Medulla oblongata (tissue), 1 donor: ENCODE results near the gene TNK2.
"Not testable (repeated sequence)": the region's sequence is repeated elsewhere in the genome, so short reads cannot be mapped to it uniquely, and the experiment has no call there.

Experiments used
- DNase-seq: peaks from one replicate; pipeline ENCODE4 v3.0.0-alpha.2; 2015; ENCODE audit errors: extremely low spot score

The TNK2 gene

DNA sequence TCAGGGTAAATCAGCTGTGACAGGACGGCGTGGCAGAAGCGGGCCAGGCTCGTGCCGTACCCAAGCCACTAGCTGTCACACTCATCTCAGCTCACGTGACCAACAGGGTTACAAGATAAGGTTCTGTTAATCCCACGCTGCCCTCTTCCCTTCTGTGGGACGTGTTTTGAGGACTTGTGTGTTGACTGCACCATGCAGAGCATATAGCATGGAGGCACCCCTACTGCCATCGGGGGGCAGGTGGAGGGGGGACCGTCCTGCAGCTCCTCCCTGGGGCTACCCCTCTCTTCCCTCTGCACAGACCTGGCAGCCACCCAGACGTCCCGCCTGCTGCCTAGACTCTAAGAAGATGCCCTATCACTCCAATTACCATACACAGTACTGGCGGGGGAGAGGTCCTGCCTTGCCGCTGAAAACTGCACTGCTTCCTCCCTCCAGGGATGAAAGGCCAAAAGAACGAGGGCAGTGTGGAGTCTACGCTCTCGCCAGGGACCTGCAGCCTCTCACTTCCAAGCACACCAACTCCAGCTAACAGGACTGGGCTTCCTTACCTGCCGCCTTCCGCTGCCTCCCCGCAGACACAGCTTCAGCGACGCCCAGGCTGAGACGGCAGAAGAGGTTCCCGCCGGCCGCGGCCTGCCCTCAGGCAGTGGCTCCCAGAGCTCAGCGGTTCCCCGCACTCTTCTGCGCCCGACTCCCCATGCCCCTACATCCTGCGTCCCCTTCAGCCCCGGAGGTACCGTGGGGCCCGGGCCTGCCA lies at the start of gene TNK2:
Gene TNK2 (minus strand): TSS at position 618 of the 760 bp plus-strand sequence. CDS start 19,963 bp downstream, outside the sequence.
- DNase-seq, result peak; percentile 70

GRCh38 chr3:195956577-195956976 lies 48.2 kb upstream of the TNK2 start:
- no peak for DNase-seq

- DNase-seq, result not testable (repeated sequence)
These were observed 47.1 kb upstream of the TNK2 start for GRCh38 chr3:195955416-195955841.

DNA sequence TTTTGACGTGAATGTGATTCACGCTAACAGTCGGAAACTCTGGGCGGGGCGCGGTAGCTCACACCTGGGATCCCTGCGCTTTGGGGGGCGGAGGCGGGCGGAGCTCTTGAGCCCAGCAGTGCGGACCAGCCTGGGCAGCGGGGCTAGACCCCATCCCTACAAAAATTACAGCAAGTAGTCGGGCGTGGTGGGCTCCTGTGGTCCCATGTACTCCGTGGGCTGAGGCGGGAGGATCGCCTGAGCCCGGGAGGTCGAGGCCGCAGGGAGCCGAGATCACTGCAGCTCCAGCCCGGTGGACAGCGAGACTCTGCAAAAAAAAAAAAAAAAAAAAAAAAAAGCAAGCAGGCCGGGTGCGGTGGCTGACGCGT lies 46.4 kb upstream of the TNK2 start:
- DNase-seq, result not testable (repeated sequence)

GRCh38 chr3:195954052-195954751 lies 45.9 kb upstream of the TNK2 start:
- DNase-seq, result peak; percentile 78

GRCh38 chr3:195952590-195952989 lies 44.2 kb upstream of the TNK2 start:
- DNase-seq, result not testable (repeated sequence)

GRCh38 chr3:195951443-195952177 lies 43.3 kb upstream of the TNK2 start:
- DNase-seq, result not testable (repeated sequence)

DNA sequence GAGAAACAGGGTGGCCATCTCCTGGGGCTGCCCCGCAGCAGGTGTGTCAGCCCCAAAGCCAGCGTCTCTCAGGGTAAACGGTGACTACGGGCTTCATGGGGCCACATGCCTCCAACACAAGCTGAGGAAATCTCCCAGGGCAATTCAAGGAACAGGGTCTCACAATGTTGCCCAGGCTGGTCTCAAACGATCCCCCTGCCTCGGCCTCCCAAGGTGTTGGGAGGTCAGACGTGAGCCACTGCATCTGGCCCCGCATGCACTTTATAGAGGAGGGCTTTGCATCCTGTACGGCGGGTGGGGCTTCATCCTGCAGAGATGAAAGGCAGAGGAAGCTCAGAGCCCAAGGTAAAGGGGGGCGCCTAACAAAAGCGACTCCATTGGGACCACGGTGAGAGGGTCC lies 42.4 kb upstream of the TNK2 start:
- DNase-seq, result not testable (repeated sequence)

DNA sequence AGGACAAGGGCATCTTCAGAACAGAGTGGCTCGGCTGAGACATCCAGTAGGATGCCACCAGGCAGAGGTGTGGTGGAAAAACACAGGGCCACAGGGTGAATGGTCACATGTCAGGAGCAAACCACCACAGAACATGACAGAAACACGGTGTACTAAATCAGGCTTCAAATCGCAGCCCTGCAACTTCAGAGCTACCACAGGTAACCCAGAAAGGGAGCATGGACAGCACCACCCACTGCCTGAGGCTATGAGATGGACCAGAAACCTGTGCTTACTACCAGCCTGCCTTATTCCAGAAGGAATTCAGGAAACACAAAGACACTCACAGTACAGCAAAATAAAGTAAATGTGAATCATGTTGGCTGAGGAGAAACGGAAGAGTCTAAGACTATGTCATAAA lies 41.8 kb upstream of the TNK2 start:
- DNase-seq, result not testable (repeated sequence)

GRCh38 chr3:195946910-195947699 lies 38.8 kb upstream of the TNK2 start:
- not testable (repeated sequence) for DNase-seq

DNA sequence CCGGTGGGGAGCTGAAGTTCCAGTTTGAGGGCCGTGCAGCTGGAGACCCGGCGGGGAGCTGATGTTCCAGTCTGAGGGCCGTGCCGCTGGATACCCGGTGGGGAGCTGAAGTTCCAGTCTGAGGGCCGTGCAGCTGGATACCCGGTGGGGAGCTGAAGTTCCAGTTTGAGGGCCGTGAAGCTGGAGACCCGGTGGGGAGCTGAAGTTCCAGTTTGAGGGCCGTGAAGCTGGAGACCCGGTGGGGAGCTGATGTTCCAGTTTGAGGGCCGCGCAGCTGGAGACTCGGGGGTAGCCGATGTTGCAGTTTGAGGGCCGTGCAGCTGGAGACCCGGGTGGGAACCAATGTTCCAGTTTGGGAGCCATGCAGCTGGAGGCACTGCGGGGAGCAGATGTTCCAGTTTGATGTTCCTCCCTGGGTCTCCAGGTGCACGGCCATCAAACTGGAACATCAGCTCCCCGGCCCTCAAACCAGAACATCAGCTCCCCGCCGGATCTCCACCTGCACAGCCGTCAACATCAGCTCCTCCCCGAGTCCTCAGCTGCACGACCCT lies 33.0 kb upstream of the TNK2 start:
- DNase-seq, result not testable (repeated sequence)

GRCh38 chr3:195940806-195941205 lies 32.5 kb upstream of the TNK2 start:
- not testable (repeated sequence) for DNase-seq

GRCh38 chr3:195939526-195940470 lies 31.4 kb upstream of the TNK2 start:
- DNase-seq, result not testable (repeated sequence)

DNA sequence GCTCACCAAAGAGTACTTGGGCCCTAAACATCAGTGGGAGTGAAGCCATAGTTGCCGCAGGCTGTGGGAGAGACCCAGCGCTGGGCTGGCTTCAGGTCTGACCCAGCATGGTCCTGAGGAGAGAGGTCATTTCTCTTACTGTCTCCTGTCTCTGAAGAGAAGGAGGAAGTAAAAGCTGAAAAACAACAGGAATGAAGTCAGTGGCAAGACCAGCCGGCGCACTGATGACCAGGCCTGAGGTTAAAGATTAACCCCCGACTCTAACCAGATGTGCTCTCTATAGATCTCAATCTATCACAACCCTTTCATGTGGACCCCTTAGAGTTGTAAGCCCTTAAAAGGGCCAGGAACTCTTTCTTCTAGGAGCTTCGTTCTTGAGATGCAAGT lies 24.7 kb upstream of the TNK2 start:
- DNase-seq, result not testable (repeated sequence)

GRCh38 chr3:195932418-195933043 lies 24.2 kb upstream of the TNK2 start:
- DNase-seq, result no peak

- DNase-seq, result peak; percentile 74
These were observed 23.4 kb upstream of the TNK2 start for GRCh38 chr3:195931582-195932273.

GRCh38 chr3:195929452-195929851 lies 21.1 kb upstream of the TNK2 start:
- DNase-seq, result no peak

GRCh38 chr3:195921334-195921791 lies 13.0 kb upstream of the TNK2 start:
- DNase-seq, result no peak

GRCh38 chr3:195918176-195918575 lies 9.8 kb upstream of the TNK2 start:
- DNase-seq, result no peak
